HG03565 (cell line): ENCODE results near the gene DBI.
"Not testable (repeated sequence)": the region's sequence is repeated elsewhere in the genome, so short reads cannot be mapped to it uniquely, and the experiment has no call there.

Experiments used
- ATAC-seq: cut with Tn5 transposase; IDR thresholded peaks from one replicate; pipeline ENCODE4 v1.9.1; 2021; ENCODE audit warnings: mild to moderate bottlenecking, moderate library complexity; ENCODE audit not compliant: unreplicated experiment

The DBI gene

DNA sequence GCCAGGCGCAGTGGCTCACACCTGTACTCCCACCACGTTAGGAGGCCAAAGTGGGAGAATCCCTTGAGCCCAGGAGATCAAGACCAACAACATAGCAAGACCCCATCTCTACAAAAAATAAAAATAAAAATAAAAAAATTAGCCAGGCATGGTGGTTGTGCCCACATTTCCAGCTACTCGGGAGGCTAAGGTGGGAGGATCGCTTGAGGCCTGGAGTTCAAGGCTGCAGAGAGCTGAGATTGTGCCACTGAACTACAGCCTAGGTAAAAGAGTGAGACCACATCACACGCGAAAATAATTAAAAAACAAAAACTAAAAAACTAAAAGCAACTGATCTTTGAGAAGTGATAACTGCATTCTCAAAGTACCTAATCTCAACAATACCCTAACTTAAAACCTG lies 2.0 kb upstream of the DBI start:
- ATAC-seq, result no peak

DNA sequence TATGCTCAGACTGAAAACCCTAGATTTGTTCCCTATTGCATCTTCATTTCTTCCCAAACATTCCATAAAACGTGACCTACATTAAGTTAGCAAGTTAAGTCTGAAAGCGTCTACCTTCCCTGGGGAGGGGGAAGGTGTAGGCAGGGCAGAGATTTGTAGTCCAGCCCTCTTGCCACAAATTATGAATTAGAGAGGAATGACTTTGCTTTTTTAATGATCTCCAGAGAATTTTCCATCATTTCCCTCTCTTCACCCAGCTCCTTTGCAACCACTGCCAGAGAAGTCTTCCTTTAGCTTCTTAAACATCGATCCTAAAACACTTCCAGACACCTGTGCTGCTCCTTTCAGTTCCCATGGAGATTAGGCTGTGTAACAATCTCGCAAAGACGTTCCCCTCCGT lies 1.3 kb upstream of the DBI start:
- ATAC-seq, result no peak

DNA sequence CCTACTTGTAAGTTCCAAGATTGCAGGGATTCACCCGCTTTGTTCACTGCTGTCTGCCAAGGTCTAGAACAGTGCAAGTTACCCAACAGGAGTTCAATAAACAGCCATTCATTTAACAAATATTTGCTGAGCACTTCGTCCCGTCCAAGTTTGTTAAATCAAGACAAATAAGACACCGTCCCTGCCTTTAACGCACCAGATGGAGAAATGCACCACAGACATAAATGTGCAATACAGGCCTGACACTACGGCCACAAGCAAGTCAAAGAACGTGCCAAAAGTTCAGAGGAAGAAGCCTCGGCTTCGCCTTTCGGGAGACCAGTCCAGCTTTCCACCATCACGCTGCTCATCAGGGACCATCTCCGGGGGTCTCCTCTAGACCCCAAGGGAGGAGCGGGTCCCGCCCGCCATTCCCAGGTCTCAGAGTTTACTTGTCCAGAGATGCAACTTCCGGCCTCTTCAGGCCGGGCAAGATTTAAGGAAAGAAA lies 572 bp upstream of the DBI start:
- ATAC-seq, result peak; percentile 2

DNA sequence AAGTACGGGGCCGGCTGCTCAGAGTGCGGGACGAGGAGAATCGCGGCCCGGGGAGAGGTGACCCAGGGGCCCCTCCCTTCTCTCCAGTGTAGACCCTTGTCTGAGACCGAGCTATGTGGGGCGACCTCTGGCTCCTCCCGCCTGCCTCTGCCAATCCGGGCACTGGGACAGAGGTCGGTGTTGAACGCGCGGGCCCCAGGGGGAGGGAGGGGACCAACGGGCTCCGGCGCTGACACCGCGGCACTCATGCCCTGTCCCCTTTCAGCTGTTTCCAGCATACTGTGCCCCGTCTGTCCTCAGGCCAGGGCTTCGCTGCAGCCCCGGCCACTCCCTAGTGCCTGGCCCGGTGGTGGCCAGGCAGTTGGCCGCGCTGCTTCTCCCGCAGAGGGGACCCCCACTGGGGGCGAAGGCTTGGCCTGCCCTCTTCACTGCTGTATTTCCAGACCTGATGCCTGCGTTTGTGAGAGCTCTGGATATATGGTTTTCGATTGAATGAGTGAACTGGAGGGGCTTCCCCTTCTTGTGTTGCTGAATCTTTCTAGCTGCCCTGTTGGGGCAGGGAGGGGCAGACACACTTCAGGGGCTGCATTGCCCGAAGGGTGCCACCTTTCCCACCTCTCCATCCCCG lies 809 bp downstream of the DBI start:
- no peak for ATAC-seq

DNA sequence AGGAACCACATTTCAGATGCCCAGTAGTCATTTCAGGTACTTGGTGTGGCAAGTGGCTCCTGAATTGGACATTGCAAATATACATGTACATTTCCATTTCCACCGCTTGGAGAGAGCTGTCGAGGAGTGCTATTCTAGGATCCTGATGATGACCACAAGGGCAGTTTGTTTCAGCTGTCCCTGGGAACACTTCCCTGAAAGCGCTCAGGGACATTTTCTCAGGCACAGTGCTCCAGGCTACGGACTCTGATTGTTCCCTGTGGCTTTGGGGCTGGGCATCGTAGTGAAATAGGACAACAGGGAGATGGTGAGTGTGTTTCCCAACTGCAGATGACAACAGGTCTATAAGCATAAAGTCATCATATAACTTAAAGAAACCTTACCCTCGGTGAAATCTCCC lies 3.1 kb downstream of the DBI start:
- no peak for ATAC-seq

DNA sequence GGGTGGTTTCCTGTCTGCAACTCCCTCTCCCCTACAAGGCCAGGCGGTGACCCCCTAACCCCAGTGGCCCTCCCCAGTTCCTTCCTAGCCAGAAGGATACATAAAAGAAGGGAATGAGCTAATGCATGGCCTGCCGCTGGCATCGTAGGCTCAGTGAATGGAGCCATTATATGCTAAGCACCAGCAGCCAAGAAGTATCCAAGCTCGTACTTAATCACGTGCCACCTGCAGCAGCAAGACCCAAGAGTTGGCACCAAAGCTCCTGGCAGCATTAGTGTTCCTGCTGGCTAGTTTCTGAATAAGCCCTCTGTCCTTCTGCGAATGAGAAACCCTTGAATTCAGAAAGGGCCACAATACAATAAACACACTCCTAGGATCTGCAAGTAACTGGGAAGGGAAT lies 4.3 kb downstream of the DBI start:
- ATAC-seq, result no peak

DNA sequence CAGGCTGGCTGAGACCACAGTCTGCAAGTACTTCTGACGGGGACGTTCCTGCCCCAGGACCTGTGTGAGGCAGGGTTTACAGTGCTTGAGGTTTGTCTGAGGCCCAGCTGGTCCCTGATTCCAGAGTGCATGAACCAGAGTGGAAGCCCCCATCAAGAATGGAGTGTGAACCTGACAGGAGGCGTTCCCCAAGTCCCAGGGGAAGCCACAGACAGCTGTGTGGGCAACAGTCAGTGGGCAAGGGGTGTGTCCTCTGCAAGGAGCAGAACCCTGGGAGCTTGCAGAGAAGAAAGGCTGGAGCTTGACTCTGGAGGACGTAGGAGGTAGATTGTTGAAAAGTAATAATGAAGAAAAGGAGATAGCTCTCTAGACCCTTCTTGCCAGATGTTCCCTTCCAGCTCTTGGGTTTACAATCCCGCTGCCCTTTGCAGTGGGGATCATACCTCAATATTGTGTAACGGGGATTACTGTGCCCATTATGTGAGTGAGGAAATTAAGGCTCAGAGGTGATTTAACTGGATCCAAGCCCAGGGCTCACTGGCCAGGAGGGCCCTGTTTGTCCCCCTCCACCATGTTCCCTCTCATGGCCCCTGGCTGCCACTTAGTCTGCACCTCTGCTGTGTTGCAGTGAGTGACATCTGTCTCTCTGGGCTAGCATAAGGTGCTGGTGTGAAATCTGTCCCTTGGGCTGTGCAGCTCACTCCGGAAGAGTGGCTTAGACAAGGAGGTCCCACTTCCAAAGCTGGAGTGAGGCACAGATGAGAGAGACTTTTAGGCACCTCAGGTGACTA lies 6.2 kb downstream of the DBI start:
- ATAC-seq, result no peak

DNA sequence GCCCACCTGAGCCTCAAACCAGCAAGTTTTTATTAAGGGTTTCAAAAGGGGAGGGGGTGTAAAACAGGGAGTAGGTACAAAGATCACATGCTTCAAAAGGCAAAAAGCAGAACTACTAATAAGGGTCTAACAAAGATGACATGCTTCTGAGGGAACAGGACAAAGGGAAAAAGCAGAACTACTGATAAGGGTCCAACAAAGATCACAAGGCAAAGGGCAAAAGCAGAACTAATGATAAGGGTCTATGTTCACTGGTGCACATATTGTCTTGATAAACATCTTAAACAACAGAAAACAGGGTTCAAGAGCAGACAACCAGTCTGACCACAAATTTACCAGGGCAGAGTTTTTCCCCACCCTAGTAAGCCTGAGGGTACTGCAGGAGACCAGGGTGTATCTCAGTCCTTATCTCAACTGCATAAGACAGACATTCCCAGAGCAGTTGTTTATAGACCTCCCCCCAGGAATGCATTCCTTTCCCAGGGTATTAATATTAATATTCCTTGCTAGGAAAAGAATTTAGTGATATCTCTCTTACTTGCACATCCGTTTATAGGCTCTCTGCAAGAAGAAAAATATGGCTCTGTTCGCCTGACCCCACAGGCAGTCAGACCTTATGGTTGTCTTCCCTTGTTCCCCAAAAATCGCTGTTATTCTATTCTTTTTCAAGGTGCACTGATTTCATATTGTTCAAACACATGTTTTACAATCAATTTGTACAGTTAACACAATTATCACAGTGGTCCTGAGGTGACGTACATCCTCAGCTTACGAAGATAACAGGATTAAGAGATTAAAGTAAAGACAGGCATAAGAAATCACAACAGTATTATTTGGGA lies 7.3 kb downstream of the DBI start:
- ATAC-seq, result not testable (repeated sequence)

DNA sequence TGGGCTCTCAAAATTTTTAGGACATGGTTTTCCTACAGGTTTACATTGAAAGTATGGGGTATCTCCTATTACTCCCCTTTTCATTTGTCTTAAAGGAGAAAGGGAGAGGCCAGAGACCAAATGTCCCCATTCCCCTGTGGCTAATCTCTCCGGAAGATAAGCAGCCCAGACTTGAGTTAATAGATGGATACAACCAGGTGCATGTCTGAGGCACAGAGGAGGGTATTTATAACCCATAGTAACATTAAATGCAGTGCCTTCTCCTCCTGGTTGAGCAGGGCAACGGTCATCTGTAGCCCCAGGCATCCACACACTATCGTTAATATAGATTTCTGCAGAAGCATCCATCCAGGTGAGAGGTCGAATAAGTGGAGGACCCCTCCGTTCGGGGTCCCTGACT lies 9.6 kb downstream of the DBI start:
- ATAC-seq, result not testable (repeated sequence)

DNA sequence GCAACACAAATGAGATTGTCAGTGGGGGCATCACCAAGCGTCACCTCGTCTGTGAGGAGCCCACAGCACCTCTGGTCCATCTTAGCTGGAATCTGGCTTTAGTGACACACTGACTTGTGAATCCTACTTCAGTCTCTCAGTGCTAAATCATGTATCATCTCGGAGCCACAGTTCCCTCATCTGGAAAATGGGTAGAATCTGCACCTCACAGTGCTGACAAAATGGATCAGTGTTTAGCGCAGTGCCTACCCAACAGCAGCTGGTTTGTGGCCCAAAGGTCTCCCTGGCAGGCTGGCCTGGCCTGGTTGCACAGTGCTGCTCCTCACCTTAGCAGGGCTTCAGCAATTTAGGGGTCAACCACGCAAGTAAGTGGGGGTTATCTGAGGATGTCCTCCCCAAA lies 10.0 kb downstream of the DBI start:
- no peak for ATAC-seq

DNA sequence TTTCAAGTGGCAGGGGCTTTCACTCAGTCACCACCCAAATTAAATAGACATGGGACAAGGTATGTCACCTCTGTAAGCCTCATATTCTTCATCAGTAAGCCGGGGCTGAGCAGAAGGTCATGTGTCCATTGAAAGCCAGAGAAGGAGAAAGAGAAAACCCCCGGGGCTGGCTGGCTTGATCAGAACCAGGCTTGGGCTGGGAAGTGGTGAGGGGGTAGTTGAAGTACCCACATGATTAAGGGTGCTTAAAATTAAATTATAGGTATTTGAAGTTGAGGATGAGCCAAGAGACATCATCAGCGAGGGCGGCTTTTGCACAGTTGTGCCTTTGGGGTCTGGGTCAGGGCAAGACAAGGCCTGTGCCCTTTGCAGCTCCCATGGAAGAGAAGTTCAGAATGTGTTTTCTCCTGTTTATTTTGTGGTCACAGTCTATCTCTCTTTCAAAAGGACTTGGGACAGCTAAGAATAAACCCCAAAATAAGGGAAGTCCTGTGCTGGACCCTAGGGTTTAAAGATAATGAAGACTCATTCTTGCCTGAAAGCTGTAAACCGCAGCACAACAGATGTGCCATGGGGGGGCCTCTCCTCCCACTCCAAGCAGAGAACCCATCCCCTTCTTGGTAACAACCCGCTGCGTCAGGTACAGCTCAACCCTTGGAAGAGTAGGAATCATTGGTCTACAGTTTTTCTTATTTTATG lies 10.7 kb downstream of the DBI start:
- ATAC-seq, result no peak

DNA sequence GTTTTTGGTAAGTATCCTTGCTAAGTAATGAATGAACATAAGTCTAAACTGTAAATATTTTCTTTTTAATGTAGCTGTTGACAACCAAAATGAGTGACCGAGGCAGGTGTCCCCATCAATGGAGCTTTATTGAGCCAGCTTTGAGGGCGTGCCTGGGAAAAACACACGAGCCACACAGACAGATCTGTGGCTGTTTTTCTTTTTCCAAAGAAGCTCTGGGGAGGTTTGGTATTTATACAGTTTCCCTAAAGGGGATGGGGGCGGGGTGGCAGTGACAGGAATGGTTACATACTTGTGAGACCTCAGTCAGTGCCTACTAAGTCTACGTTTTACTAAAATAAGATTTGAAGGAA lies 11.2 kb downstream of the DBI start:
- ATAC-seq, result no peak

DNA sequence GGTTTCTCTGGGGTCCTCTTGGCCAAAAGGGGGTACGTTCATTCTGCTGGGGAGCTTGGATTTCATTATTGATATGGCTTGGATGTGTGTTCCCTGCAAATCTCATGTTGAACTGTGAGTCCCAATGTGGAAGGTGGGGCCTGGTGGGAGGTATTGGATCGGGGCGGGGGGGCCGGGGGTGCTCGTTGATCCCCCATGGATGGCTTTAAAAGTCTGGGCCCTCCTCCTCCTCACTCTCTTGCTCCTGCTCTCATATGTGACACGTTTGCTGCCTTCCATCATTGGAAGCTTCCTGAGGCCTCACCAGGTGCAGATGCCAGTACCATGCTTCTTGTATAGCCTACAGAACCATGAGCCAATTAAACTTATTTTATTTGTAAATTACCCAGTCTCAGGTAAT lies 11.8 kb downstream of the DBI start:
- ATAC-seq, result no peak

DNA sequence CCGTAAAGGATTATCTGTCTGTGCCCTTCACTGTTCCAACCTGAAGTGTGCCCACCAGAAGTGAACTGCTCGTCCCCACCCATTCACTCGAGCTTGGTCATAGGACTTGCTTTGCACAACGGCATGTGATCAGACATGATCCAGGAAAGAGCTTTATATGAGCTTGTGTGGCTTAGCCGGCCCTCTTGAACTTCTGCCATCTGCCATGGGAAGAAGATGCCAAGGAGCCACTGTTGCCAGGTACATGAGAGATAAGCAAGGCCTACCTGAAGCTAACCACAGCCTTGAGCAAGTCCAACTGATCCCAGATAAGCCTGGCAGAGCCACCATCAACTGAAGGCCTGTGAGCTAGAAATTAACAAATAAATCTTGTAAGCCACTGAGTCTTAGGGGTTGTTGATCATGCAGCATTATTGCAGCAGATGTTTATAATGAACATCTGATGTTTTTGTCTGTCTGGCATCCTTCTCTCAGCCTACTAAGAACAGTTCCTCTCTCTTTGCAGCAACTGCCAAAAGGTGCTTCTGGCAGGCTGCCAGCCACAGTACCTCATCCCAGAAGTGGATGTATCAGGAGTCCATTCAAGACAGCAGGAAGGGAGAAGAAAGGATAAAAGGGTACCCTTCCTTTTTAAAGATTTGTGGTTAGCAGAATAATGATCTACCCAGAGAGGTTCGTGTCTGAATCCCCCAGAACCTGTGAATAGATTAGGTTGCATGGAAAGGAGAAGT lies 16.8 kb downstream of the DBI start:
- ATAC-seq, result no peak

DNA sequence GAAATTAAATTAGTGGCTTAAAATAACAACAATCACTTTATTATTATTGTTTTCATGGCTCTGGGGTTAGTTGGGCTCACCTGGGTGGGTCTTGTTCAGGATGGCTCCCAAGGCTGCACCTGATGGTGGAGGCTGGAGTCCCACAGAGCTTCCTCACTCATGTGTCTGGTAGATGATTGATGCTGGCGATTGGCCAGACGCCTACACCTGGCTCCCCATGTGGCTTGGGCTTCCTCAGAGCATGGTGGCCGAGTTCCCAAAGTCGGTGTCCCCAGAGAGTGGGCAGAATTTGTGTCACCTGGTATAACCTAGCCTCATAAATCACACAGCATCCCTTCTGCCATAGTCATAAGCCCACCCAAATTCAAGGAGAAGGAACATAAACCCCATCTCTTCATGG lies 18.2 kb downstream of the DBI start:
- ATAC-seq, result no peak

DNA sequence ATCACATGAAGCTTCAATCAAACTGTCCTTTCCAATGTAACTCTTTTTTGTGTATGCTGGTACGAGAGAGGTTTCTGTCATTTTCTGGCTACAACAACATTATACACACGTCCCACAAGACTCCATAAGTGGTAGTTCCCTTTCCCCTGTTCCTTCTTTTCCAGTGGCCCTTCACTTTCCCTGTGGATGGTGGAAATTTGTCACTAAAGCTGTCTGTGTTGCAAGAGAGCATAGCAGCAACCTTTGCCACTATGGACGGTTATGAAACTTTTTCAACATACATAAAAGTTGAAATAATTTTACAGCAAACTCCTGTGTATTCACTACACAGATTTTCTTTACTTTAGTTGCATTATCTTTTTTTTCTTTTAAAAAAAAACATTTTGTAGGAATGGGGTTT lies 18.7 kb downstream of the DBI start:
- no peak for ATAC-seq

DNA sequence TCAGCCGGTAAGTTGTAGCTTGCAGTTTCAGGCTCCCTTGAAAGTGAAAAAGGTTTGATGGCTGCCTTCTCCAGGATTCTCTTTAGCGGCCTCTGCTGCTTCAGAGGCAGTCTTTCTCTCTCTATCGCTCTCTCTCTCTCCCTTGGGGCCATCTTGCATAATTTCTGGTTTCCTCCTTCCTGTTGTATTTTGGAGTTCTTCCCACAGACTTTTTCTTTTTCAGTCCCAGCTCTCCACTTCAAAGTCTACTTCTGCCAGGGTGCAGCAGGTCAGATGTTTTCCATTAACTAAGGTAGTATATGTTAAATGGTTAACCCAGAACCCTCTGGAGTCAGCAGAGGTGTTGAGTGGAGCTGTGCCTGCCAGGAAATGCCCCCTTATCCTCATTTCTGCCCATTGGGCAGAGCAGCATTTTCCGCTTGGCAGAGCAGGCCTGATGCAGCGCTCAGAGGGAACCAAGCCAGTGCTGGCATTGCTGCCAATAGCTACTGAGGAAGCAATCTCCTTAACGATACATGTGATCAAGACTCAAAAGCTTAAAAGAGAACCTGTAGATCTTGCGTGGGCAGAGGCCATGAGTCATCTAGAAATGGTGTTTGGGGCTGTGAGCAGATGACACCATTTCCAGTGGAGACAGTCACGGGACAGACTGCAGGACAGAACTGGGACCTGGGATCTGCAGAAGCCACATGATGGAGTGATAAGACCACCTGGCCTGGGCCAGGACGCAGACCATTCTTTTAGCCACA lies 20.8 kb downstream of the DBI start:
- peak; percentile 85 for ATAC-seq

DNA sequence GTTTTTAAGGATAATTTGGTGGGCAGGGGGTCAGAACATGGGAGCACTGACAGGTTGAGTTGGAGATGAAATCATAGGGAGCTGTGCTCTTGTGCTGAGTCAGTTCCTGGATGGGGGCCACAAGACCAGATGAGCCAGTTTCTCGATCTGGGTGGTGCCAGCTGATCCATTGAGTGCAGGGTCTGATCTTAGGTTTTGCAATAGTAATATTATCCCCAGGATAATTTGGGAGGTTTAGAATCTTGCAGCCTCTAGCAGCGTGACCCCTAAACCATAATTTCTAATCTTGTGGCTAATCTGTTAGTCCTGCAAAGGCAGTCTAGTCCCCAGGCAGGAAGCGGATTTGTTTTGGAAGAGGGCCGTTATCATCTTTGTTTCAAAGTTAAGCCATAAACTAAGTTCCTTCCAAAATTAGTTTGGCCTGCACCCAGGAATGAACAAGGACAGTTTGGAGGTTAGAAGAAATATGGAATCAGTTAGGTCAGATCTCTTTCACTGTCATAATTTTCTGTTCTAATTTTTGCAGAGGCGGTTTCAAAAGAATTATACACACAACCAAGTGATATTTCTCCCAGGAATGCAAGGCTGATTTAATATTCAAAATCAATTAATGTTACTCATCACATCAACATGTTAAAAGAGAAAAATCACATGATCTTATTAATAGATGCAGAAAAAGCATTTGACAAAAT lies 23.0 kb downstream of the DBI start:
- no peak for ATAC-seq
